Posterior vena cava (tissue), 2 donors: Measurements from ENCODE around the gene NCK2. TPM values are rescaled to one million over a fixed set of nuclear protein-coding genes. Genes with fewer than 3 reads are reported as not detected.

Experiments used
- DNase-seq: peaks from one replicate; pipeline ENCODE4 v3.0.0-alpha.2; 2020; ENCODE audit warnings: low spot score
- intact Hi-C, 2 donors: fragments of 100-400 bp; cut with DNase I; formaldehyde crosslinking; loops; one replicate each; pipeline versions ENCODE4 v1.14.1 to v1.14.2; 2022 to 2023
- total RNA-seq, 2 donors: library from RNA; stranded (reverse); fragmentation: NEBNext Ultra II Directional; extraction: Animal tissue kit (Norgen Biotek cat#: 25700); gene quantifications; one replicate each; pipeline ENCODE4 v1.2.1, GENCODE V29; 2021
- donor health status: DM: yes; HTN: yes; CAD: no.
- donor health status: DM: yes; HTN: yes; CAD: no.

Gene NCK2
- total RNA-seq, 2 donors from 2014 or later: 32.8 to 42.6 TPM

DNA sequence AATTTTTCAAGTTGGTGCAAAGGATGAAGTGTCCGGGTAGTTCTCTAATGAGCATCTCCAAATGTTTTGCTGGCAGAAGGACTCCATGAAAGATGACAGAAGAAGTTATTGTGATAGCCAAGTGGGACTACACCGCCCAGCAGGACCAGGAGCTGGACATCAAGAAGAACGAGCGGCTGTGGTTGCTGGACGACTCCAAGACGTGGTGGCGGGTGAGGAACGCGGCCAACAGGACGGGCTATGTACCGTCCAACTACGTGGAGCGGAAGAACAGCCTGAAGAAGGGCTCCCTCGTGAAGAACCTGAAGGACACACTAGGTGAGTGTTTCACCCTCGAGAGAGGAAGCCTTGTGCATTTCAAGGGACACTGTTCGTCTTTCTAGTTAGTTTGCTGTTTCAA lies 110.3 kb downstream of the NCK2 start:
- DNase-seq: no peak
- intact Hi-C loops: no loop called here

DNA sequence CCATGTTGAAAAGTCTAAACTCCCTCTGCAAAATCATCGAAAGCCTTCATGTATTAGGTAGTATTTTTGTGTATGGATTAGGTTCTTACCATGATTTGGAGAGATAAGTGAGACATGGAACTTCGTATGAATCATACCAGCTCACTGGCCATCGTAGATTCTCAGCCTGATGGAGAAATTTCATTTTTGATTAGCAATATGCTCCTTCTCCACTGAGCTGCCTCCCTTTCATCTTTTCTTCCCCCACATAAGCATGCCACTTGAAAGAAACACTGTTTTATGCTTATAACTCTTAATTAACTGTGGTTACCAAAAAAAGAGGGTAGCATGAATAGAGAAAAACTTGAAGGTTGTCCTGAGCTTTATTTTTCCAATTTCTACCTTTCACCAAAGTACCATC lies 111.9 kb downstream of the NCK2 start:
- intact Hi-C loops: no loop called here
- no peak for DNase-seq

DNA sequence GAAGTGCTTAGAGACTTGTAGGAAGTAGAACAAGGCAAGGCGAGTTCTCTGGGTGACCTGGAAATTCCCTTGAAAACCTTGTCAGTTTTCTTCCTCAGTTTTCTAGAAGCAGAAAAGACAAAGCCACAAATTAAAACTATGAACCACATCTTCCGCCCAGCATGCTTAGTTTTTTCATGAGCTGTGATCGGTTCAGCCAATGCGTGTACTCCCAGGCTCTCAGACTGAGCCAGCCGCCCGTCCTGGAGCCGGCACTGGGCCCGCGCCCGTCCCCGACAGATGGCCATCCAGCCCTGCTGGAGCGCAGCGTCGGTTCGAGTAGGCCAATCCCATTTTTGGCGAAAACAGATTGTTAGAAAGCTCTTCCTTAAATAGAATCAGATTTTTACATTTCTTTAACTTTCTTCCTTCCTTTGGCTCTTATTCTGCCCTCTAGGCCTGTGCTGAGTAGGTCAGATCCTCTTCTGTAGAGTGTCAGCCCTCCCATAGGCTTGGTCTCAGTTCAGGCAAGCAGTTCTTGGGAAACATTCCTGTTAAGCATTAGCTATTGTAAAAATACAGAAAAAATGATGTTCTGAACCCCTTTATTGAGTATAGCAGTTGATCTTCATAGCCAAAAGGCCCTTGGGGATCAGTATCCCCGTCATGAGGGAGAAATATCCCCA lies 112.5 kb downstream of the NCK2 start:
- intact Hi-C loops: no loop called here
- no peak for DNase-seq

- intact Hi-C loops: no loop called here
- DNase-seq: no peak
Observed at GRCh38 chr2:105858868-105859693, 114.4 kb downstream of the NCK2 start.

GRCh38 chr2:105859694-105859951 lies 114.9 kb downstream of the NCK2 start:
- no peak for DNase-seq
- intact Hi-C loops: no loop called here

DNA sequence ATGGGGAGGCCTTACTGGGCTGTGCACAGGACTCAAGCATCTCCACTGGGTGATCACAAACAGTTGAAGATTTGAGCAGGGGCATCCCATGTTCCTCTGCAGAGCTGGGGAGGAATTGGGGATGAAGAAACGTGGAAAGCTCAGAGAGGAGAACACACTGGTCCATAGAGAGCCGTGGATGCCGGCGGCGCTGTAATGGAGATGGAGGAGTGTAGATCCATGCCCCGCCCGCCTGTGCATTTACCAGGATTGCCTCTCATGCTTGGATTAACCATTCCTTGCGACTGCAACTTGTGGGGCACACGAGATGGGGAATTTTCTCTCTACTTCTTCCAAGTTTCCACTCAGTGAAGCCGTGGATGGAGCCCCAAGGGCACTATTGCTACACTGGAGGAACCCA lies 115.9 kb downstream of the NCK2 start:
- intact Hi-C loops: no loop called here
- DNase-seq: no peak

- intact Hi-C loops: no loop called here
- no peak for DNase-seq
Observed at GRCh38 chr2:105861200-105861599, 116.5 kb downstream of the NCK2 start.

DNA sequence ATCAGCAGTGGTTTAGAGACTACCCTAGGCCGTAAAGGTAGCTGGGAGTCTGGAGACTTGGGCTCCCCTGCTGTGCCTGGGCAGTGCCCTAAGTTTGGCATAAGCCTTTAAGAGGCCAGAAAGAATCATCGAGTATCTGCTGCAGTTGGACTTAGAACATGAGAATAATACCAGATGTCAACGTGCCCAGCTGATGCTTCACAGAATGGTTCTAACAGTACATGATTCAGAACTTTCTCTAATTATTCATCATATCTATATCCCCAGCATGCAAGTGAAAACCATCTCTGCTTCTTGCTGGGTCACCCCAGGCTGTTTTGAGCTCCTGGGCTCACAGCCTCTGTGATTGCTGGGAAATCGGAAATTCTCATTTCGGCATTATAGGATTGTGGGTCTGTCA lies 118.1 kb downstream of the NCK2 start:
- intact Hi-C loops: no loop called here

DNA sequence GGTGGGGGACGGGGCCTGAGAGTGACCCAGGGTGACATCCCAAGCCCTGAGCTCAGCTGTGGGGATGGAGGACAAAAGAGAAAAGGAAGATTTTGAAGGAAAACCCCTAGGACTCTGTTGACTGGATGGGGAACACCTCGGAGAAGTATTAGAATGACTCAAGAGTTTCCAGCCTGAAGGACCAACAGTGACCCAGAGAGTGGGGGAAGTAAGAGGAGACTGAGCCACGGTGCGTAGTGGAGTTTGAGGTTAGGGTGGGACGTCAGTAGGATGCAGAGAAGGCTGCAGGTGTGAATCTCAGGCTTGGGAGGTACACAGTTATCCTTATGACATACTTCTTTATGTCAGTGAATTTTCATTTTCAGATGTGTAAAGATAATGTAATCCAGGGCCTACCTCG lies 119.5 kb downstream of the NCK2 start:
- DNase-seq: no peak
- intact Hi-C loops: no loop called here

More for the DNA sequence above, 118.1 kb downstream of the NCK2 start:
- no peak for DNase-seq

DNA sequence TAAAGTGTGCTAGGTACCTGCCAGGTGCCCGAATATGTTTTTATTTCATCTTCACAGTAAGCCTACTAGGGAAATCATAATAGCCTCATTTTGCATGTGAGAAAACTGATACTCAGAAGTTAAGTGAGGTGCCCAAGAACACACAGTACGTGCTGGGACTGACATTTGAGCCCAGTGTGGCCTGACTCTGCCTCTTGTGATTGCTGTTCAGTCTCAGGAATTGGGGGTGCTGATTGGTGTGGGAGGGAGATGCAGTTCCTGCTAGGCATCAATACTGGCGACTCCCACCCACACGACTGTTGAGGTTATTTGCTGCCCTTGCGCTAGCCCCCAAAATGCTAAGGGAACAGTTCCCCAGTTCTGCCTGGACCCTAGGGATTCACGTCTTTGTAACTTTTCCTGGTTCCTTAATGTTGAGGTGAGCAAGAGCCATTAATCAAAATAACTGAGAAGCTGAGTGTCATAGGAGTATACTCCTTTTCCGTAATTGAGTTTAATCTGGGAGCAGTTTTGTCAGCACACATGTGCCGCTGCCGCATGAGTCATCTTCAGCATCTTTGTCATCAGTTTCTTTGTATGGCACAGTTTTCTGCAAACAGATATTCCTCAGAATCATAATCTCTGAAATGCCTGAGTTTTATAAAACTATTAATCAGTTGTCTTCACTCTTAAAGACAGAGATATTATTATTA lies 120.7 kb downstream of the NCK2 start:
- DNase-seq: no peak
- intact Hi-C loops: no loop called here

DNA sequence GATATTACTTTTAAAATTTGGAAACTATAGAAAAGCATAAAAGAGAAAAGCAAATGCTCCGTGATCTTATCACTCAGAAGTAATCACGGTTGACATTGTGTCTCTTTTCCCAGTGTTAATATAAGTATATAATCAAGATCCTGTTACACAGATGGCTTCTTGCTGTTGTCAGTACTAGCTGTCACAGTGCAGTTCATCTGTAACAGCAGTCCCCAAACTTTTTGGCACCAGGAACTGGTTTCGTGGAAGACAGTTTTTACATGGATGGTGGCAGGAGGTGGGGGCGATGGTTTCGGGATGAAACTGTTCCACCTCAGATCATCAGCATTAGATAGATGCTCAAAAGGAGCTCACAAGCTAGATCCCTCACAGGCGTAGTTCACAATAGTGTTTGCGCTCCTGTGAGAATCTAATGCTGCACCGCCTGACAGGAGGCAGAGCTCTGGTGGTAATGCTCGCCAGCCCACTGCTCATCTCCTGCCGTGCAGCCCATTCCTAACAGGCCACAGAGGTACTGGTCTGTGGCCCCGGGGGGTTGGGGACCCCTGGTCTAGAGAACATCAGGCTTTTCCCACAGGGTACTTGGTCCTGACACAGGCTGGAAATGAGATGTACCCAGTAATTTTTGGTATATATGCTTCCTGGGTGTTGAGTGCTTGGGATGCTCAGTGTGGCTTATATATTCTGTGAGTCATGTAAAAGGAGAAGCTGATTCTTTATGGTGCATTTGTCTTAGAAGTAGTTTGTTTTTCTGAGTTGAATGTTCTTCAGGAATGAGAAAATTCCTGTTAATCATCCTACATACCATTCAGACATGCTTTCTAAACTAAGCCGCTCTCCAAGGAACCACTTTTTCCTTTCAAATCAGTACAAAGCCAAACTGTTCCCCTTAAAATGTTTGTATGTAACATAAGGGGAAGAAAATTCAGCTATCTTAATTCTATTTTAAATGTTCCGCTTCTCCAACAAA lies 121.8 kb downstream of the NCK2 start:
- DNase-seq: no peak
- intact Hi-C loops: no loop called here

DNA sequence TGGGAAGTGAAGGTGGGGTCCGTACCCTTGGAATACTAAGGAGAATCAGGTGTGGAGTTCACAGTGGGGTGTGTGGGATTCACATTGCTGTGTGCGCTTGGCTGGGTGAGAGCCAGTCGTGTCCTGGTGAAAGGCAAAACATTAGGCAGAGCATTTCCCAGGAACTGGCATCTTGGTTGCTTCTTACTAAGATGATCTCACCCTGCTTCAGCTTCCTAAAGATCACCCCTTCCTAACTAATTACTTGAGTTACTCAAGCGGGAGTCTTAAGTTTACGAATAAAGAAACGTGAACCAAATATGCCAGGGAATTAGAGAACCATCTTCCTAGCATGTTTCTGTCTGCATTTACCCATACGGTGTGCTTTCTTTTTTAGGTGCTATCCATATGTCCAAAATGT lies 122.9 kb downstream of the NCK2 start:
- intact Hi-C loops: no loop called here
- no peak for DNase-seq

DNA sequence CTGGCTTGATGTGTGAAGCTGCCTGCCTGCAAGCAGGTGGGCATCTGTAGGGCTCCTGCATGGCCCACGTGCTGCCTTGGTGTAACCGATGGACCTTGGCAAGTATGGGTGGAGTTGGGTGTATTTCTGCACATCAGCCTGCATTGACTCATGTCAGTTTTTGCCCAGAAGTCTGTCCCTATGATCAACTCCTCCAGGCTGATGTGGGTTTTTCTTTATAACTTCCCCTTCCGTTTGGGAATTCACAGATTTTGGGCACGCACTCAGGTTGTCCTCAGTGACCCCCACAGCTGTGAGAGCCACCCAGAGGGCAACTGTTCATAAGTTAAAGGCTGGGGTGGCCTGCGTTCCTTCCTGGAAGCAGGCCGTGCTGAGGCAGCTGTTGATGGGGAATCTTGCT lies 123.3 kb downstream of the NCK2 start:
- DNase-seq: no peak

GRCh38 chr2:105869341-105869740 lies 124.6 kb downstream of the NCK2 start:
- no peak for DNase-seq
- intact Hi-C loops: no loop called here

More for the DNA sequence above, 123.3 kb downstream of the NCK2 start:
- intact Hi-C loops: no loop called here

DNA sequence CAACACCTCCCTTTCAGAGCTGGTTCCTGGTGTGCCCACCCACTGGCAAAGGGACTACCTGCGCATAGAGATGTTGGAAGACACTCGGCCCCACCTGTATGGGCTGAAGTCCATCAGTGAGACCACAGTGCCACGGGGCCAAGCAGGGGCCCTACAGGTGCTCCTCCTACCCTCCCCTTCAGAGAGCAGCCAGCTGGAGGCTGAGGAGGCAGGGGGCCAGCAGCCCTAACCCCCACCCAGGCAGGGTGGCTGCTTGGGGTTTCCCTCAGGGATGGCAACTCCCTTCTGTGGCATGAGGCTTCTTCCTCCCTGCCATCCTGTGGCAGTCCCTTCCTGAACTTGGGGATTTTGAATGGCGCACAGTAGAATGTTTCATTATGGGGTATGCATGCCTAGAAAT lies 125.3 kb downstream of the NCK2 start:
- intact Hi-C loops: no loop called here
- DNase-seq: no peak

GRCh38 chr2:105870858-105871257 lies 126.1 kb downstream of the NCK2 start:
- DNase-seq: no peak
- intact Hi-C loops: no loop called here

- intact Hi-C loops: no loop called here
- DNase-seq: no peak
Observed at GRCh38 chr2:105872142-105872728, 127.5 kb downstream of the NCK2 start.

DNA sequence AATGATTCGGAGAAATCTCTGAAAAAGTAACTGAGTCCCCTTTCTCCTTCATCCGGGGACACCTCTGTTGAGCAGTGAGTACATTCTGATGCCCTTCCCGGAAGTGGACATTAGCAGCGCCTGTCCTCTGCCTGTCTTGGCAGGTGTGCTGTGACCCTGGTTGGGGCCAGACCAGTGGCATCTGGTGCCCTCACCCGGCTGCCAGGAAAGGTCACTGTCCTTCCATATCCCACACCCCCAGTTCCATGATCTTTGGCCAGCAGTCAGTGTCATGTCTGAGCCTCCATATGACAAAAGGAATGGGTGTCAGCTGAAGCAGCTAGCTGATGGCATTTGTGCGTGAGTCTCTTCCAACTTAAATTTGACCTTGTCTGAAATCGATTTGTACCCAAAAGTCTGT lies 128.1 kb downstream of the NCK2 start:
- intact Hi-C loops: no loop called here
- DNase-seq: no peak

DNA sequence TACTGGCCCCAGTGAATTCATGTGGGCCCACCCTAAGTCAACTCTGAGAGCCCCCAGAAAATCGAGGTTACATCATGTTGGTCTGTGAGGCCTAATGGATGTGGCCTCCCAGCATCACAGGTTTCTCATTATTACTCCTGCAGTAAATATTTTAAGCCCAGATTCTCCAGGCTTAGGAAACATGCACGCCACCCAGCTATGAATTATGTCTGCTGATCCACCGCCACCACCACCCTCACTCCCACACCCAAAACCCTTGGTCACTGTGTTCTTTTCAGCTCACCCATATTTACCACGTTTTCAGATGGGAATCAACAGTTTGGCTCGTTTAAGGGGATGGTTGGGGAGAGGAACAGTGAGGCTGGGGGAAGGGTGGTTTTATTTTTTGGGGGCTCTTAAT lies 128.6 kb downstream of the NCK2 start:
- no peak for DNase-seq
- intact Hi-C loops: no loop called here
